ENCODE data around the gene UBE2K. TPM values are rescaled to one million over a fixed set of nuclear protein-coding genes. Genes with fewer than 3 reads are reported as not detected.

UBE2K gene
- total and polyA plus RNA-seq, 2 experiments from 2014 or later = 40.4 to 112 TPM

GRCh38 chr4:39761005-39761667 lies 63.2 kb downstream of the UBE2K start:
- peaks cover 38% of the 10 kb centered on the region for H3K79me2 ChIP-seq
- H3K36me3 ChIP-seq (replicated peaks; ENCODE audit: insufficient read depth, low read depth) = peaks cover 1% of the 10 kb centered on the region
- H3K9me2 ChIP-seq (replicated peaks; ENCODE audit: insufficient read depth) = no peaks in the 10 kb centered on the region
- H2AFZ ChIP-seq = no peak overlapping the region
- no peak for TF ChIP-seq EZH2 (IDR thresholded peaks at IDR 0.05; ENCODE audit: borderline replicate concordance)
- TF ChIP-seq, protein P1, sequence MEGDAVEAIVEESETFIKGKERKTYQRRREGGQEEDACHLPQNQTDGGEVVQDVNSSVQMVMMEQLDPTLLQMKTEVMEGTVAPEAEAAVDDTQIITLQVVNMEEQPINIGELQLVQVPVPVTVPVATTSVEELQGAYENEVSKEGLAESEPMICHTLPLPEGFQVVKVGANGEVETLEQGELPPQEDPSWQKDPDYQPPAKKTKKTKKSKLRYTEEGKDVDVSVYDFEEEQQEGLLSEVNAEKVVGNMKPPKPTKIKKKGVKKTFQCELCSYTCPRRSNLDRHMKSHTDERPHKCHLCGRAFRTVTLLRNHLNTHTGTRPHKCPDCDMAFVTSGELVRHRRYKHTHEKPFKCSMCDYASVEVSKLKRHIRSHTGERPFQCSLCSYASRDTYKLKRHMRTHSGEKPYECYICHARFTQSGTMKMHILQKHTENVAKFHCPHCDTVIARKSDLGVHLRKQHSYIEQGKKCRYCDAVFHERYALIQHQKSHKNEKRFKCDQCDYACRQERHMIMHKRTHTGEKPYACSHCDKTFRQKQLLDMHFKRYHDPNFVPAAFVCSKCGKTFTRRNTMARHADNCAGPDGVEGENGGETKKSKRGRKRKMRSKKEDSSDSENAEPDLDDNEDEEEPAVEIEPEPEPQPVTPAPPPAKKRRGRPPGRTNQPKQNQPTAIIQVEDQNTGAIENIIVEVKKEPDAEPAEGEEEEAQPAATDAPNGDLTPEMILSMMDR (IDR thresholded peaks at IDR 0.05; ENCODE audit: poor library complexity) = no peak
- no peak for TF ChIP-seq EZH2phosphoT487 (IDR thresholded peaks at IDR 0.05; ENCODE audit: low read depth, severe bottlenecking, unreplicated experiment)
- H3K4me3 ChIP-seq = no peak overlapping the region
- H3K27me3 ChIP-seq = no peaks in the 10 kb centered on the region
- no peak overlapping the region for H3K4me2 ChIP-seq
- no peak for DNase-seq (ENCODE audit: low spot score)
- no peaks in the 10 kb centered on the region for H3K4me1 ChIP-seq (ENCODE audit: insufficient read depth)
- no peaks in the 10 kb centered on the region for H4K20me1 ChIP-seq (ENCODE audit: insufficient read depth, poor library complexity, severe bottlenecking)
- H3K27ac ChIP-seq = no peak overlapping the region
- WGBS (ENCODE audit: low lambda C conversion rate, missing lambda C conversion rate) = 96% methylated on average over 4 of the region's 4 CpGs
- H3K9me3 ChIP-seq (ENCODE audit: low read depth) = no peaks in the 10 kb centered on the region

GRCh38 chr4:39763714-39764572 lies 66.0 kb downstream of the UBE2K start:
- no peak for DNase-seq (ENCODE audit: low spot score)
- Histone ChIP-seq H3K4me3 (no peak overlapping the region), H3K27ac (no peak overlapping the region), H4K20me1 (ENCODE audit: insufficient read depth, poor library complexity, severe bottlenecking) (peaks cover 3% of the 10 kb centered on the region), H3K27me3 (no peaks in the 10 kb centered on the region), H3K9me3 (ENCODE audit: low read depth) (no peaks in the 10 kb centered on the region), H3K4me2 (no peak overlapping the region), H3K79me2 (peaks cover 36% of the 10 kb centered on the region), H2AFZ (no peak overlapping the region), H3K36me3 (replicated peaks; ENCODE audit: insufficient read depth, low read depth) (peaks cover 4% of the 10 kb centered on the region), H3K4me1 (ENCODE audit: insufficient read depth) (no peaks in the 10 kb centered on the region), H3K9me2 (replicated peaks; ENCODE audit: insufficient read depth) (no peaks in the 10 kb centered on the region)
- WGBS (ENCODE audit: low lambda C conversion rate, missing lambda C conversion rate) = 95% methylated on average over 9 of the region's 9 CpGs
- TF ChIP-seq, protein P1 (IDR thresholded peaks at IDR 0.05; ENCODE audit: poor library complexity) = no peak
- TF ChIP-seq EZH2 (IDR thresholded peaks at IDR 0.05; ENCODE audit: borderline replicate concordance) = no peak
- TF ChIP-seq EZH2phosphoT487 (IDR thresholded peaks at IDR 0.05; ENCODE audit: low read depth, severe bottlenecking, unreplicated experiment) = no peak

GRCh38 chr4:39770005-39770404 lies 72.1 kb downstream of the UBE2K start:
- Histone ChIP-seq H3K27me3 (no peaks in the 10 kb centered on the region), H3K9me3 (ENCODE audit: low read depth) (no peaks in the 10 kb centered on the region), H3K79me2 (peaks cover 20% of the 10 kb centered on the region), H3K4me1 (ENCODE audit: insufficient read depth) (no peaks in the 10 kb centered on the region), H3K27ac (no peak overlapping the region), H3K36me3 (replicated peaks; ENCODE audit: insufficient read depth, low read depth) (peaks cover 4% of the 10 kb centered on the region), H2AFZ (no peak overlapping the region), H3K9me2 (replicated peaks; ENCODE audit: insufficient read depth) (no peaks in the 10 kb centered on the region), H3K4me3 (no peak overlapping the region), H3K4me2 (no peak overlapping the region), H4K20me1 (ENCODE audit: insufficient read depth, poor library complexity, severe bottlenecking) (peaks cover 3% of the 10 kb centered on the region)
- DNase-seq (ENCODE audit: low spot score) = no peak
- WGBS (ENCODE audit: low lambda C conversion rate, missing lambda C conversion rate) = 97% methylated on average over 22 of the region's 25 CpGs
- no peak for TF ChIP-seq EZH2phosphoT487 (IDR thresholded peaks at IDR 0.05; ENCODE audit: low read depth, severe bottlenecking, unreplicated experiment)

- H3K4me1 ChIP-seq (ENCODE audit: insufficient read depth) = no peaks in the 10 kb centered on the region
- H2AFZ ChIP-seq = no peak overlapping the region
- H3K79me2 ChIP-seq = peaks cover 20% of the 10 kb centered on the region
- no peaks in the 10 kb centered on the region for H3K9me3 ChIP-seq (ENCODE audit: low read depth)
- peaks cover 4% of the 10 kb centered on the region for H3K36me3 ChIP-seq (replicated peaks; ENCODE audit: insufficient read depth, low read depth)
- H3K4me3 ChIP-seq = no peak overlapping the region
- H3K27me3 ChIP-seq = no peaks in the 10 kb centered on the region
- no peaks in the 10 kb centered on the region for H3K9me2 ChIP-seq (replicated peaks; ENCODE audit: insufficient read depth)
- H3K4me2 ChIP-seq = no peak overlapping the region
- WGBS (ENCODE audit: low lambda C conversion rate, missing lambda C conversion rate) = 97% methylated on average over 14 of the region's 19 CpGs
- no peak for DNase-seq (ENCODE audit: low spot score)
- peaks cover 3% of the 10 kb centered on the region for H4K20me1 ChIP-seq (ENCODE audit: insufficient read depth, poor library complexity, severe bottlenecking)
- no peak overlapping the region for H3K27ac ChIP-seq
- TF ChIP-seq EZH2phosphoT487 (IDR thresholded peaks at IDR 0.05; ENCODE audit: low read depth, severe bottlenecking, unreplicated experiment) (no peak), EZH2 (IDR thresholded peaks at IDR 0.05; ENCODE audit: borderline replicate concordance) (no peak)
- TF ChIP-seq, protein P1 (IDR thresholded peaks at IDR 0.05; ENCODE audit: poor library complexity) = no peak
Measured at GRCh38 chr4:39770471-39770870, 72.5 kb downstream of the UBE2K start.

Measured in hepatocyte (in vitro differentiated cells).